Heart left ventricle (tissue), 13 donors: Measurements from ENCODE around the gene SH3RF2.

Experiments used
- CTCF ChIP-seq, 12 donors: fragments of 200-600 bp; sonication (generic) in 4 of 12; IDR thresholded peaks; one replicate each; pipeline versions ENCODE4 v1.5.0 to v1.8.0; 2018 to 2022; ENCODE audit warnings: antibody characterized with exemption in 12 of 12, mild to moderate bottlenecking in 5 of 12
- POLR2A ChIP-seq, 2 donors: fragments of 450-650 bp; IDR thresholded peaks; one replicate each; pipeline ENCODE4 v1.6.1; 2017; ENCODE audit warnings: antibody characterized with exemption in 2 of 2, mild to moderate bottlenecking in 2 of 2, moderate library complexity in 2 of 2
- donor health status: ischemic (EF 13 %, LVEDD 7.1; RV severe dilation, severe dysfunction).
- donor health status: DM: no; HTN: yes; CAD: no.
- donor health status: DM: no; HTN: no; CAD: no.
- donor health status: ischemic (EF 25% LVEDD 6.9; RV normal size, moderate dysfunction).
- donor health status: ischemic (EF 25% LVEDD 5.7; RV mildly dilated, moderate dysfunction).
- donor health status: ischemic (EF 35%, LVEDD 5.7; RV mildly dilated, moderate dysfunction).
- donor health status: nonischemic (EF 11% LVEDD 7.7; RV severe dilation, severe dysfunction).
- donor health status: DM: yes; HTN: yes; CAD: no.
- donor health status: PGD.
- donor health status: ischemic (EF 29% LVEDD 5.4; RV normal size, mild dysfunction).
- donor health status: nonischemic (EF 23%, LVEDD 6.1; RV moderate dilation, normal function).

- TF ChIP-seq POLR2A (IDR thresholded peaks at IDR 0.05), result no peak
- no peak for TF ChIP-seq CTCF (IDR thresholded peaks at IDR 0.05)
Measured at GRCh38 chr5:145958436-145958835, 22.1 kb downstream of the SH3RF2 start.
